Gastrocnemius medialis (tissue), 4 donors: ENCODE data around the gene DNAJB6.

Source experiments
- CTCF ChIP-seq, 5 experiments: fragments of 450-650 bp in 3 of 5; fragments of 200-600 bp in 2 of 5; sonication (generic) in 2 of 5; IDR thresholded peaks in 4 of 5; conservative IDR thresholded peaks in 1 of 5; 1 replicate in 4 of 5; 2 replicates in 1 of 5; pipeline ENCODE4 v1.5.1; 2016 to 2019; ENCODE audit warnings: antibody characterized with exemption in 5 of 5, mild to moderate bottlenecking in 3 of 5, moderate library complexity in 3 of 5
- POLR2A ChIP-seq, 2 donors: fragments of 450-650 bp; IDR thresholded peaks; one replicate each; pipeline ENCODE4 v1.6.1; 2017; ENCODE audit warnings: antibody characterized with exemption in 2 of 2, mild to moderate bottlenecking in 2 of 2, moderate library complexity in 2 of 2

- TF ChIP-seq CTCF (IDR thresholded peaks at IDR 0.05 in 4 of 5, conservative IDR thresholded peaks at IDR 0.05 in 1 of 5) (no peak), POLR2A (IDR thresholded peaks at IDR 0.05) (no peak)
Observed at GRCh38 chr7:157396316-157397035, 59.7 kb downstream of the DNAJB6 start.
